HepG2 (cell line): Measurements from ENCODE around the gene NOM1. TPM values are rescaled to one million over a fixed set of nuclear protein-coding genes. Genes with fewer than 3 reads are reported as not detected.

Experiments used
- ATF7 ChIP-seq, 2 experiments: fragments of 450-650 bp in 1 of 2; sonication (generic) in 1 of 2; formaldehyde crosslinking in 1 of 2; IDR thresholded peaks; 2 replicates each; pipeline versions ENCODE4 v1.4.0 to v1.6.1; 2016 to 2020; ENCODE audit warnings: antibody characterized with exemption in 1 of 2, mild to moderate bottlenecking in 1 of 2, missing genetic modification reagents in 1 of 2
- CEBPB ChIP-seq: IDR thresholded peaks from 2 replicates; pipeline ENCODE4 v1.6.1; 2011; ENCODE audit warnings: low read depth, low read length, improper control_type of control experiment, borderline replicate concordance
- HES4 ChIP-seq: sonication (generic); formaldehyde crosslinking; IDR thresholded peaks from 2 replicates; pipeline ENCODE4 v1.9.0; 2021; ENCODE audit warnings: mild to moderate bottlenecking, missing genetic modification reagents, borderline replicate concordance
- NFKB2 ChIP-seq: sonication (generic); formaldehyde crosslinking; IDR thresholded peaks from 2 replicates; pipeline ENCODE4 v1.4.0; 2020; ENCODE audit warnings: missing genetic modification reagents, borderline replicate concordance
- NR1H2 ChIP-seq: sonication (generic); formaldehyde crosslinking; IDR thresholded peaks from 2 replicates; pipeline ENCODE4 v1.8.1; 2022; ENCODE audit warnings: low read depth, missing genetic modification reagents, borderline replicate concordance
- PAF1 ChIP-seq: IDR thresholded peaks from 2 replicates; pipeline ENCODE4 v1.6.1; 2016; ENCODE audit warnings: missing genetic modification reagents, missing compliant biosample characterization
- SP140L ChIP-seq: sonication (generic); formaldehyde crosslinking; IDR thresholded peaks from 2 replicates; pipeline ENCODE4 v1.4.0; 2020; ENCODE audit warnings: missing genetic modification reagents, borderline replicate concordance
- ZNF230 ChIP-seq: sonication (generic); formaldehyde crosslinking; IDR thresholded peaks from 2 replicates; pipeline ENCODE4 v1.4.0; 2020; ENCODE audit warnings: mild to moderate bottlenecking, missing genetic modification reagents
- ZNF772 ChIP-seq: sonication (generic); formaldehyde crosslinking; IDR thresholded peaks from 2 replicates; pipeline ENCODE4 v1.5.0; 2020; ENCODE audit warnings: mild to moderate bottlenecking, missing genetic modification reagents
- polyA plus RNA-seq, 8 experiments: library from polyadenylated mRNA; depleted of rRNA in 3 of 8; stranded (reverse) in 7 of 8; unstranded in 1 of 8; fragments of >200 nt; fragmentation: Illumina TruSeq in 4 of 8; extraction: Trizol in 4 of 8; gene quantifications; 2 replicates each; pipeline versions ENCODE4 v1.2.1 to v1.2.3, GENCODE V29; 2011 to 2016; ENCODE audit warnings: low read depth in 4 of 8, missing spikeins in 1 of 8, mixed read lengths in 1 of 8; ENCODE audit not compliant: insufficient read depth in 1 of 8
- total RNA-seq, 5 experiments: library from RNA; depleted of rRNA; stranded (reverse); fragments of >200 nt; fragmentation: Illumina TruSeq; extraction: Trizol; gene quantifications; 2 replicates each; pipeline ENCODE4 v1.2.3, GENCODE V29; 2016; ENCODE audit warnings: low read depth in 1 of 5
- TF ChIP-seq, protein P1 (sequence below): sonication (generic); formaldehyde crosslinking; IDR thresholded peaks from 2 replicates; pipeline ENCODE4 v1.5.0; 2020; ENCODE audit warnings: mild to moderate bottlenecking, missing genetic modification reagents, borderline replicate concordance
- TF ChIP-seq, protein P2 (sequence below): sonication (generic); formaldehyde crosslinking; IDR thresholded peaks from 2 replicates; pipeline ENCODE4 v1.4.0; 2020; ENCODE audit warnings: missing genetic modification reagents
- TF ChIP-seq, protein P3 (sequence below): sonication (generic); formaldehyde crosslinking; IDR thresholded peaks from 2 replicates; pipeline ENCODE4 v1.8.0; 2022; ENCODE audit warnings: missing genetic modification reagents, mild to moderate bottlenecking, inconsistent platforms, borderline replicate concordance
- TF ChIP-seq, protein P4 (sequence below): IDR thresholded peaks from 2 replicates; pipeline ENCODE4 v1.6.1; 2016
- TF ChIP-seq, protein P5 (sequence below): sonication (generic); formaldehyde crosslinking; IDR thresholded peaks from 2 replicates; pipeline ENCODE4 v1.4.0; 2020; ENCODE audit warnings: mild to moderate bottlenecking, low read depth, missing genetic modification reagents
- TF ChIP-seq, protein P6 (sequence below): sonication (generic); formaldehyde crosslinking; IDR thresholded peaks from 2 replicates; pipeline ENCODE4 v1.8.0; 2022; ENCODE audit warnings: missing genetic modification reagents, low read depth, mild to moderate bottlenecking, borderline replicate concordance

The NOM1 gene
- total and polyA plus RNA-seq, 2 of the 13 experiments (the other 11 are each of a cell fraction or from before 2014, with no cell fraction given): 14.2 to 26.2 TPM

DNA sequence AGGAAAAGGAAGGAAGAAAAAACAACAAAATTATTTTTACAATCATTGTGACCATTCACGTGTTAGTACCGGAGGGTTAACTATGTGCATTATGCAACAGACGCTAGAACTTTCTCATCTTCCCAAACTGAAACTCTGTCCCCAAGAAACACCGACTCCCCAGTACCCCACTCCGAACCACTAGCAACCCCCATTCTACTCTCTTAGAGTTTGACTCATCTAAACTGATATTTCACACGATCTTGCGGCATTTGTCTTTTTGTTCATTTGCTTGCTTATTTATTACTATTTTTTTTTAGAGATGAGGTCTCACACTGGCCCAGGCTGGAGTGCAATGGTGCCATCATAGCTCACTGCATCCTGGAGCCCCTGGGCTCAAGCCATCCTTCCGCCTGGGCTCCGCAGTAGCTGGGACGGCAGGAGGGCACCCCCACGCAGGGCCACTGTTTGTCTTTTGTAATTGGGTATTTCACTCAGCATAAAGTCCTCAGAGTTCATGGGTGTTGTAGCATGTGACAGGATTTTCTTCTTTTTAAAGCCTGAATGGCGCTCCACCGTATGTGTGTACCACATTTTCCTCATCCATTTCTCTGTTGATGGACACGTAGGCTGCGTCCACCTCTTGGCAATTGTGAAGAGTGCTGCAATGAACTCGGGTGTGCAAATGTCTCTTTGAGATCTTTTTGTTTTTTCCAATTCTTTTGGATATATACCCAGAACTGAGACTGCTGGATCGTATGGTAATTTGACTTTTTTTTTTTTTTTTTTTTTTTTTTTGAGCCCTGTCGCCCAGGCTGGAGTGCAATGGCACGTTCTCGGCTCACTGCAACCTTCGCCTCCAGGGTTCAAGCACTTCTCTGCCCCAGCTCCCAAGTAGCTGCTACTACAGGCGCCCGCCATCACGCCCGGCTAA, 51.5 kb downstream of the NOM1 start (continued):
- TF ChIP-seq NFKB2 (CRISPR knock-in tag) (no peak), SP140L (no peak), HES4 (CRISPR knock-in tag) (no peak), CEBPB (peak; percentile 33; the same call in 1 of the 2 replicates), PAF1 (no peak), NR1H2 (no peak), ZNF772 (CRISPR knock-in tag) (0 out of 2 replicates have a peak, but pooled peaks have one; percentile 25), ZNF230 (CRISPR knock-in tag) (no peak), ATF7 (IDR thresholded peaks at IDR 0.05) (no peak), ATF7 (CRISPR knock-in tag; IDR thresholded peaks at IDR 0.05) (no peak)
- TF ChIP-seq, protein P1, sequence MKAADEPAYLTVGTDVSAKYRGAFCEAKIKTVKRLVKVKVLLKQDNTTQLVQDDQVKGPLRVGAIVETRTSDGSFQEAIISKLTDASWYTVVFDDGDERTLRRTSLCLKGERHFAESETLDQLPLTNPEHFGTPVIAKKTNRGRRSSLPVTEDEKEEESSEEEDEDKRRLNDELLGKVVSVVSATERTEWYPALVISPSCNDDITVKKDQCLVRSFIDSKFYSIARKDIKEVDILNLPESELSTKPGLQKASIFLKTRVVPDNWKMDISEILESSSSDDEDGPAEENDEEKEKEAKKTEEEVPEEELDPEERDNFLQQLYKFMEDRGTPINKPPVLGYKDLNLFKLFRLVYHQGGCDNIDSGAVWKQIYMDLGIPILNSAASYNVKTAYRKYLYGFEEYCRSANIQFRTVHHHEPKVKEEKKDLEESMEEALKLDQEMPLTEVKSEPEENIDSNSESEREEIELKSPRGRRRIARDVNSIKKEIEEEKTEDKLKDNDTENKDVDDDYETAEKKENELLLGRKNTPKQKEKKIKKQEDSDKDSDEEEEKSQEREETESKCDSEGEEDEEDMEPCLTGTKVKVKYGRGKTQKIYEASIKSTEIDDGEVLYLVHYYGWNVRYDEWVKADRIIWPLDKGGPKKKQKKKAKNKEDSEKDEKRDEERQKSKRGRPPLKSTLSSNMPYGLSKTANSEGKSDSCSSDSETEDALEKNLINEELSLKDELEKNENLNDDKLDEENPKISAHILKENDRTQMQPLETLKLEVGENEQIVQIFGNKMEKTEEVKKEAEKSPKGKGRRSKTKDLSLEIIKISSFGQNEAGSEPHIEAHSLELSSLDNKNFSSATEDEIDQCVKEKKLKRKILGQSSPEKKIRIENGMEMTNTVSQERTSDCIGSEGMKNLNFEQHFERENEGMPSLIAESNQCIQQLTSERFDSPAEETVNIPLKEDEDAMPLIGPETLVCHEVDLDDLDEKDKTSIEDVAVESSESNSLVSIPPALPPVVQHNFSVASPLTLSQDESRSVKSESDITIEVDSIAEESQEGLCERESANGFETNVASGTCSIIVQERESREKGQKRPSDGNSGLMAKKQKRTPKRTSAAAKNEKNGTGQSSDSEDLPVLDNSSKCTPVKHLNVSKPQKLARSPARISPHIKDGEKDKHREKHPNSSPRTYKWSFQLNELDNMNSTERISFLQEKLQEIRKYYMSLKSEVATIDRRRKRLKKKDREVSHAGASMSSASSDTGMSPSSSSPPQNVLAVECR (CRISPR knock-in tag): 0 out of 2 replicates have a peak, but pooled peaks have one; percentile 21
- TF ChIP-seq, protein P2, sequence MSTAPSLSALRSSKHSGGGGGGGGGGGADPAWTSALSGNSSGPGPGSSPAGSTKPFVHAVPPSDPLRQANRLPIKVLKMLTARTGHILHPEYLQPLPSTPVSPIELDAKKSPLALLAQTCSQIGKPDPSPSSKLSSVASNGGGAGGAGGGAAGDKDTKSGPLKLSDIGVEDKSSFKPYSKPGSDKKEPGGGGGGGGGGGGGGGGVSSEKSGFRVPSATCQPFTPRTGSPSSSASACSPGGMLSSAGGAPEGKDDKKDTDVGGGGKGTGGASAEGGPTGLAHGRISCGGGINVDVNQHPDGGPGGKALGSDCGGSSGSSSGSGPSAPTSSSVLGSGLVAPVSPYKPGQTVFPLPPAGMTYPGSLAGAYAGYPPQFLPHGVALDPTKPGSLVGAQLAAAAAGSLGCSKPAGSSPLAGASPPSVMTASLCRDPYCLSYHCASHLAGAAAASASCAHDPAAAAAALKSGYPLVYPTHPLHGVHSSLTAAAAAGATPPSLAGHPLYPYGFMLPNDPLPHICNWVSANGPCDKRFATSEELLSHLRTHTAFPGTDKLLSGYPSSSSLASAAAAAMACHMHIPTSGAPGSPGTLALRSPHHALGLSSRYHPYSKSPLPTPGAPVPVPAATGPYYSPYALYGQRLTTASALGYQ (CRISPR knock-in tag): no peak
- TF ChIP-seq, protein P3, sequence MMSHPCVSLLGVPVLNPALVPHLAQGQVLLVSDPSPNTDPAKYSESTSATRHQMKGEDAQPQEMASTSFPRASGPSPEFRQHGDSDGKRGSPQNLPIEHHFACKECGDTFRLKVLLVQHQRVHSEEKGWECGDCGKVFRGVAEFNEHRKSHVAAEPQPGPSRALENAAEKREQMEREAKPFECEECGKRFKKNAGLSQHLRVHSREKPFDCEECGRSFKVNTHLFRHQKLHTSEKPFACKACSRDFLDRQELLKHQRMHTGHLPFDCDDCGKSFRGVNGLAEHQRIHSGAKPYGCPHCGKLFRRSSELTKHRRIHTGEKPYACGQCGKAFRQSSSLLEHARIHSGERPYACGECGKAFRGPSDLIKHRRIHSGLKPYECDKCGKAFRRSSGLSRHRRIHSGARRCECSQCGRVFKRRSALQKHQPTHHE: no peak
- TF ChIP-seq, protein P4, sequence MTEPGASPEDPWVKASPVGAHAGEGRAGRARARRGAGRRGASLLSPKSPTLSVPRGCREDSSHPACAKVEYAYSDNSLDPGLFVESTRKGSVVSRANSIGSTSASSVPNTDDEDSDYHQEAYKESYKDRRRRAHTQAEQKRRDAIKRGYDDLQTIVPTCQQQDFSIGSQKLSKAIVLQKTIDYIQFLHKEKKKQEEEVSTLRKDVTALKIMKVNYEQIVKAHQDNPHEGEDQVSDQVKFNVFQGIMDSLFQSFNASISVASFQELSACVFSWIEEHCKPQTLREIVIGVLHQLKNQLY (CRISPR knock-in tag): no peak
- TF ChIP-seq, protein P5, sequence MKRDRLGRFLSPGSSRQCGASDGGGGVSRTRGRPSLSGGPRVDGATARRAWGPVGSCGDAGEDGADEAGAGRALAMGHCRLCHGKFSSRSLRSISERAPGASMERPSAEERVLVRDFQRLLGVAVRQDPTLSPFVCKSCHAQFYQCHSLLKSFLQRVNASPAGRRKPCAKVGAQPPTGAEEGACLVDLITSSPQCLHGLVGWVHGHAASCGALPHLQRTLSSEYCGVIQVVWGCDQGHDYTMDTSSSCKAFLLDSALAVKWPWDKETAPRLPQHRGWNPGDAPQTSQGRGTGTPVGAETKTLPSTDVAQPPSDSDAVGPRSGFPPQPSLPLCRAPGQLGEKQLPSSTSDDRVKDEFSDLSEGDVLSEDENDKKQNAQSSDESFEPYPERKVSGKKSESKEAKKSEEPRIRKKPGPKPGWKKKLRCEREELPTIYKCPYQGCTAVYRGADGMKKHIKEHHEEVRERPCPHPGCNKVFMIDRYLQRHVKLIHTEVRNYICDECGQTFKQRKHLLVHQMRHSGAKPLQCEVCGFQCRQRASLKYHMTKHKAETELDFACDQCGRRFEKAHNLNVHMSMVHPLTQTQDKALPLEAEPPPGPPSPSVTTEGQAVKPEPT (CRISPR knock-in tag): no peak
- TF ChIP-seq, protein P6, sequence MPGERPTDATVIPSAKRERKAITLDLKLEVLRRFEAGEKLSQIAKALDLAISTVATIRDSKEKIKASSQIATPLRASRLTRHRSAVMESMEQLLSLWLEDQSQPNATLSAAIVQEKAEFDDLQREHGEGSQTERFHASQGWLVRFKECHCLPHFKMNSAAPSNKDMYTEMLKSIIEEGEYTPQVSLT (CRISPR knock-in tag): no peak
